GM12872 (cell line): ENCODE results near the gene KCNH6.

Experiments
- TF ChIP-seq, protein P1 (sequence below): IDR thresholded peaks from 3 replicates; pipeline ENCODE4 v1.5.1; 2011; ENCODE audit warnings: low read depth, mild to moderate bottlenecking, low read length, moderate library complexity; ENCODE audit not compliant: insufficient read depth

The KCNH6 gene

DNA sequence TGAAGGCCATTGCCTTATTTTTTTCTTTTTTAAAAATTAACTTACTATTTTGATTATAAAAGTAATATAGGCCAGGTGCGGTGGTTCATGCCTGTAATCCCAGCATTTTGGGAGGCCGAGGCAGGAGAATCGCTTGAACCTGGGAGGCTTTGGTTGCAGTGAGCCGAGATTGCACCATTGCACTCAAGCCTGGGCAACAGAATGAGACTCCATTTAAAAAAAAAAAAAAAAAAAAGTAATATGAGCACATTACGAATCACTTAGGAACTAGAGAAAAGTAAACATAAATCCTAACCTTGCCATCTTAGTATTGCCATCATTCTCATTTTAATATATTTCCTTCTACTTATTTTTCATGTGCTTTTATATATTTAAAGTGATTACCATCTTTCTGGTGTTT lies 64.6 kb downstream of the KCNH6 start:
- TF ChIP-seq, protein P1, sequence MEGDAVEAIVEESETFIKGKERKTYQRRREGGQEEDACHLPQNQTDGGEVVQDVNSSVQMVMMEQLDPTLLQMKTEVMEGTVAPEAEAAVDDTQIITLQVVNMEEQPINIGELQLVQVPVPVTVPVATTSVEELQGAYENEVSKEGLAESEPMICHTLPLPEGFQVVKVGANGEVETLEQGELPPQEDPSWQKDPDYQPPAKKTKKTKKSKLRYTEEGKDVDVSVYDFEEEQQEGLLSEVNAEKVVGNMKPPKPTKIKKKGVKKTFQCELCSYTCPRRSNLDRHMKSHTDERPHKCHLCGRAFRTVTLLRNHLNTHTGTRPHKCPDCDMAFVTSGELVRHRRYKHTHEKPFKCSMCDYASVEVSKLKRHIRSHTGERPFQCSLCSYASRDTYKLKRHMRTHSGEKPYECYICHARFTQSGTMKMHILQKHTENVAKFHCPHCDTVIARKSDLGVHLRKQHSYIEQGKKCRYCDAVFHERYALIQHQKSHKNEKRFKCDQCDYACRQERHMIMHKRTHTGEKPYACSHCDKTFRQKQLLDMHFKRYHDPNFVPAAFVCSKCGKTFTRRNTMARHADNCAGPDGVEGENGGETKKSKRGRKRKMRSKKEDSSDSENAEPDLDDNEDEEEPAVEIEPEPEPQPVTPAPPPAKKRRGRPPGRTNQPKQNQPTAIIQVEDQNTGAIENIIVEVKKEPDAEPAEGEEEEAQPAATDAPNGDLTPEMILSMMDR, result no peak

DNA sequence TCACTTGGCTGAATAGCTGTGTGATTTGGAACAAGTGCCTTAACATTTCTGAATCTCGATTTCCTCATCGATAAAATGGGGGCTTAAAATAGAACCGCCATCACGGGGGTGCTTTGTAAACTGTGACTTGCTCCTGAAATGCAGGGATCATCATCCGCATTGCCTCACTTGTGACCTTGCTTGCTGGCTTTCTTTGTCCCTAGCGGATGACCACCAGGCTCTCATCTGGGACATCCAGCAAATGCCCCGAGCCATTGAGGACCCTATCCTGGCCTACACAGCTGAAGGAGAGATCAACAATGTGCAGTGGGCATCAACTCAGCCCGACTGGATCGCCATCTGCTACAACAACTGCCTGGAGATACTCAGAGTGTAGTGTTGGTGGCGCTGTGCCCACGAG lies 65.6 kb downstream of the KCNH6 start:
- TF ChIP-seq, protein P1, result no peak

DNA sequence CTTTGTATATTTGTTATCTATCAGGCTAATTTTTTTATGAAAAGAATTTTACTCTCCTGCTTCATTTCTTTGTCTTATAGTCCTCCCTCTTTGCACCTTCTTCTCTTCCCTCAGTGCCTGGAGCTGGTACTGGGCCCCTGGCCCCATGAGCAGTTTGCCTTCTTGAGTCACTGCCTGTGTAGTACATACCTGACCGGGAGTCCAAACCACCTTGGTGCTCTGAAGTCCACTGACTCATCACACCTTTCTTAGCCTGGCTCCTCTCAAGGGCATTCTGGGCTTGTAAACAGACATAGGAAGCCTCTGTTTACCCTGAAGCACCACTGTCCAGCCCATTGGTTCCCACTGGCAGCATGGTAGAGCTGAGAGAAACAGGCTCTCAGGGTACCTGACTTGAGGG lies 66.5 kb downstream of the KCNH6 start:
- TF ChIP-seq, protein P1, result no peak

DNA sequence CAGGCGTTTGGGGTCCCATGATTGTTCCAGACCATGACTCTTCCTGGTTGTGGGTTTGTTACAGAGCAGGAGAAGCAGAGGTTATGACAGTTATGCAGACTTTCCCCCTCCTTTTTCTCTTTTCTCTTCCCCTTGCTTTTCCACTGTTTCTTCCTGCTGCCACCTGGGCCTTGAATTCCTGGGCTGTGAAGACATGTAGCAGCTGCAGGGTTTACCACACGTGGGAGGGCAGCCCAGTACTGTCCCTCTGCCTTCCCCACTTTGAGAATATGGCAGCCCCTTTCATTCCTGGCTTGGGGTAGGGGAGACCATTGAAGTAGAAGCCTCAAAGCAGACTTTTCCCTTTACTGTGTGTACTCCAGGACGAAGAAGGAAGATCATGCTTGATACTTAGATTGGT lies 69.6 kb downstream of the KCNH6 start:
- TF ChIP-seq, protein P1, result no peak

DNA sequence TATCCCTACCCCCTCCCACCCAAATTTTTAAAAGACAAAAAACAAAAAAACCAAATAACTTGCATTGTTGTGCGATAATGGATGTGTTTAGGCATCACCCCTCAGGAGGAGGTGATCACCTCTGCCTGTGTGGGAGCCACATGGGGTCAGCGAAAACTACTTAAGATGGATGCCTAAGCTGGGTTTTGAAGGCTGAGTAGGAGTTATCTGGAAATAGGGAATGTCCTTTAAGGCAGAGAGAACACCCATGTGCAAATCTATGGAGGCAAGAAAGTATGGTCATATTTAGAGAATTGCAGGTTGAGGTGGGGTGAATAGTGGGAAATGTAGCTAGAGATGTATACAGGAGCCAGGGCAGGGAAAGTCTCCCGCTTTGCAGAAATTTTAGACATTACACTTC lies 72.0 kb downstream of the KCNH6 start:
- TF ChIP-seq, protein P1, result no peak
